SIG-M5 treated with dmso at 0.1 percent for 504 hours (cell line): ENCODE measurements around the gene DEFB124.
"Not testable (repeated sequence)": the region's sequence is repeated elsewhere in the genome, so short reads cannot be mapped to it uniquely, and the experiment has no call there.

Experiments used
- DNase-seq: peaks from one replicate; lab custom pipeline; 2025; ENCODE audit not compliant: unreplicated experiment; lab: John Stamatoyannopoulos, UW

Gene DEFB124

GRCh38 chr20:31426891-31427551 is 47.9 kb downstream of the DEFB124 start:
- DNase-seq, result not testable (repeated sequence)

- DNase-seq, result no peak
These were observed 49.1 kb downstream of the DEFB124 start for GRCh38 chr20:31425797-31426196.

- DNase-seq, result no peak
These were observed 56.6 kb downstream of the DEFB124 start for GRCh38 chr20:31418307-31418706.

- no peak for DNase-seq
These were observed 59.3 kb downstream of the DEFB124 start for GRCh38 chr20:31415653-31416052.
